Endometrial microvascular endothelial cells (primary cell): ENCODE results near the gene TOMM34. TPM values are rescaled to one million over a fixed set of nuclear protein-coding genes. Genes with fewer than 3 reads are reported as not detected.

Experiments used
- in situ Hi-C: cut with HindIII; loops from 2 replicates; pipeline ENCODE4 v1.10.0; 2017; ENCODE audit warnings: low sequenced_read_pairs, low pct_unique_long_range_greater_than_20kb; ENCODE audit errors: inconsistent ontology term
- total RNA-seq: library from RNA; depleted of rRNA; stranded (reverse); fragments of >200 nt; gene quantifications from one replicate; pipeline ENCODE4 v1.2.3, GENCODE V29; 2015; ENCODE audit errors: inconsistent ontology term

The TOMM34 gene
- total RNA-seq, 1 donor from 2014 or later: 64.1 TPM

DNA sequence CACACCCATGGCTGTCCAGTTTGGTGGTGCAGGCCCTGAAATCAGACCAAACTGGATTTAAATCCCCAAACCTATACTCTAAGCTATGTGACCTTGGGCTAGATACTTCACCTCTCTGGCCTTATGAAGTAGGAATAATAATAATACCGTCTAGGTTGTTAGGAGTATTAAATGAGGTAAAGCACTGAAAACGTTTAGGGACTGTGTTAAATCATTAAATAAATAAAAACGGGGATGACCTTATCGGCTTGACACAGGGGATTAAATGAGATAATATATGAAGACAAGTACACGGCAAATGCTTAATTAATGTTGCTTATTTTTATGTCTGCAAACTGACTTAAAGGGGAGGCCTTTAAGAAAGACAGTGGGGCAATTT, 5.4 kb upstream of the TOMM34 start:
- in situ Hi-C loops: no loop called here

DNA sequence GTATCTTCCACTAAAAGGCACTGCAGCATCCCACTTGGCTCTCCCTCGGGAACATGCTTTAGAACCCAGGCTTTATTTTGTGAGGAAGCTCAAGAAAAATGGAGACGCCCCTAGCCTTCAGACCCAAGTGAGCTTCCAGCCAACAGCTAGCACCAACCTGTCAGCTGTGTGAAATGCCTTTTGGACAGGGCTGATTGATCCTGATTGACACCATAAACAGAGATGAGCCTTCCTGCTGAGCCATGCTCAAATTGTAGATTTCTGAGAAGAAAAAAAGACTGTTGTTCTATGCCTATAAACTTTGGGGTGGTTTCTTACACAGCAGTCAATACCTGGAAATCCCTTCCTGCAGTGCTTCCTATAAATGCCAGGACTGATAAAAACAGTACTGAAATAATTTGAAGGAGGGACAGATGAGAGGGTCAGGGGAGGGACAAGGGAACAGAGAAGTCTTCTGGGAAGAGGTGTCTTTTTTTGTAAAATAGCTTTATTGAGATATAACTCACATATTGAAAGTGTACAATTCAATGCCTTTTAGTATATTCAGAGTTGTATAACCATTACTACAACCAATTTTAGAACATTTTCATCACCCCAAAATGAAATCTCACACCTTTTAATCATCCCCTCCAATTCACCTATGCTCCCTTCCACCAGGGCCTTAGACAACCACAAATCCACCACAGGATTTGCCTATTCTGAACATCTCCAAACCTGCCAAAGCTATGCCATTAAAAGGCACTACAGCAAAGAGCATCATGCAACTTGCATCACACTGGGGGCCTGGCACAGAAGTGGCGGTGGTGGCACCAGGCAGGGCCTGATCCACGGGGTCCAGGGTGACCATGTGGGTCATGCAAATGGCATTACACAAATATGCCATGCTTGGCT, 3.4 kb upstream of the TOMM34 start:
- in situ Hi-C loops: no loop called here

DNA sequence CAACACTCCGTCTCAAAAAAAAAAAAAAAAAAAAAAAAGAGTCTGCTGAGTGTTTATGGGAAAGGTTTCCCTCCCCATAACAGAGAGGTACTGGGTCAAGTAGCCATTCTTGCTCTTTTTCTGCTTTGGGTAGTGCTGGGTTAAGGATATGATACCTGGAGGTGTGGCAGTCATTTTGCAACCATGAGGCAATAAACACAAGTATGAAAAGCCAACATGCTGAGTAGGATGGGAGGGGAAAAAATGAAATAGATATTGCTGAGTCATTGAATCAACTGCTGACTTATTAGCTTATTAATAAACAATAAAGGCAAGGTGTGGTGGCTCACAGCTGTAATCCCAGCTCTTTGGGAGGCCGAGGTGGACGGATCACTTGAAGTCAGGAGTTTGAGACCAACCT, 2.3 kb upstream of the TOMM34 start:
- in situ Hi-C loops: no loop called here

DNA sequence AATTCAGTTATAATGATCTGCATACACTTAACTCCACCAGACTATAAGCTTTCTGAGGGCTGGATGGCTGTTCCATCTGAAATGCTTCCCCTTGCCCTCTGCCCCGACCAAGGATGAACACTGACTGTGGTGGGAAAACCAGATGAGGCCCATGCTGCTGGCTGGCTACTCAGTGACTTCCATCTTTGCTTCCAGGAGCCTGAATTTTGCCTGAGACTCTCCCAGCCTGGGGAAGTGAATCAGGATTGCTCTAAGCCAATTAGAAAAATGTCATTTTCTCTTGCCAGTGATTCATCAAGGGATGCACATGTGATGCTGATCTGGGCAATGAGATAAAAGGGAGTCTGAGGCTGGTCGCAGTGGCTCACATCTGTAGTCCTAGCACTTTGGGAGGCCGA, 1.7 kb upstream of the TOMM34 start:
- in situ Hi-C loops: no loop called here

DNA sequence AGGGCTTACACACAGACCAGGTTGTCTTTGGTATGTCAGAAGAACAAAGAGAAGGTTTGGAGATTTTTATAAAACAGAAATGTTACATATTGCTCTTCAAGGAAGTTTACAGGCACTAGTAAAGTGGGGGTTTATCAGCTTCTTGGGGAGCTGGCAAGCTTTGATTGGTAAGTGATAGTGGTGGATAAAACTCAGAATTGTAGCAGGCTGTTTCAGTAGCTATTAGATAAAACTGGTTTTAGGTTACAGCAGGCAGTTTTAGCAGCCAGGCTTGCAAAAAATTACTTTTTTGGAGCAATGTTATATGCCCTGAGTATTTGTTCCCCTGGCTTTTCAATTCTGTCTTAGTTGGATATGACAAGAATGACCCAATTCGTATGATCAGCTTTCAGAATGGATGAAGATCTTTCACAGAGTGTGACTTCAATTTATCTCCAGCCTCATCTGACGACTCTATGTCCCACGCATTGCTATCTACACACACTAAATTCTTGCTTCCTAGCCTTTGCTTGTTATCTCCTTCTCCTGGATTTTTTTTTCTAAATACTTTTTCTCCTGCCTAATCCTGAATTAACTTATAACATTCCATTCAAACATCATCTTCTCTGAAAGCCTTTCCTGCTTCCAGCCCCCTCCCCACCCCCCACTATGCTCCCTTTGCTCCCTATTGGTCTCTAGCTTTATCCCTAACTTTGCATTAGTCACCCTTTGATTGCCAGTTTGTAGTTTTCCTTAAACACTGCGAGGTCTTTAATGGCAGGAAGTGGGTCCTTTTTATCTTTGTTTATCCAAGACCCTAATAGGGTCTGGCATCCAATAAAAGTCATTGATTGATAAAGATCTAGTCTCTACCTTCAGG, 1.0 kb upstream of the TOMM34 start:
- in situ Hi-C loops: no loop called here

DNA sequence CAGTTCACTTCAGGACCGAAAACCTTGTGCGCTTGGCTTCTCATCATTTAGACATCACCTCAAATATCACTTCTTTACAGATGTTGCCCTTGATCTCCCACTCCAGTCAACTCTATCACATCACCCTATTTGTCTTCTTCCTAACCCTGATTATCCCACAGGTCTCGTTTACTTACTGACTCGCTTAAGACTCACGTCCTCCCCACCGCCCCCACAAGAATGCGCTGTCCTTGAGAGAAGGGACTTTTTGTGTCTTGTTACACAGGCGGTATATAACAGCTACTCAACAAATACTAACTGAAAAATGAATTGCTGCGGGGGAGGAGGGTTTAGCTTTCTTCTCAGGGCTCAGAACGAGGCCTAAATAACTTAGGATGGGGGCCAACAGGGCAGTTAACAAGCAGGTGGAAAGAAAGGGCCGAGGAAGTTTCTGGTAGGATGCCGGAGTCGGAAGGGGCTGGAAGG, 527 bp downstream of the TOMM34 start:
- in situ Hi-C loops: no loop called here

DNA sequence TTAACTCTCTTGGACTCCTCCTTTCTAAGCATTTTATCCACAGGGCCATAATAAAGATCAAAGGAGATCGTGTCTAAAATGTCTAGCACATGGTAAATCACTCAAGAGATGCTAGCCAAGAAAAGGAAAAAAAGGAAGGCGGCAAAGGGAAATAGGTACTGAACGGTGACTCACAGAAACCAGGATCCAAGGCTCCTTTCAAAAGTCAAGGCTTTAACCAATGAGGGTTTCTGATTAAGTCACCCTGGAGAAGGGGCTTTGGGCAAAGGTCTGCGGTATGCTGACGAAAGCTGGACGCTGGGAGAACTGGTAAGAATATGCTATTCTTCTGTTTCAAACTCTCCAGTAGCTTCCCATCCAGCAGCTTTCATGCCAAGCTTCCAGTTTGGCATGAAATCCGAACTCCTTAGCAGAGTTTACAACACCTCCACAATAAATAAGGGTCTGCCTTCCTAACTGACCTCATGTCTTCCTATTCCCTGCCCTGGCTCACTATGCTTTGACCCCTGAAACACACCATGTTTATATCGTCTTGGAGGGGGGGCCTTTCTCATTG, 1.0 kb downstream of the TOMM34 start:
- in situ Hi-C loops: no loop called here

DNA sequence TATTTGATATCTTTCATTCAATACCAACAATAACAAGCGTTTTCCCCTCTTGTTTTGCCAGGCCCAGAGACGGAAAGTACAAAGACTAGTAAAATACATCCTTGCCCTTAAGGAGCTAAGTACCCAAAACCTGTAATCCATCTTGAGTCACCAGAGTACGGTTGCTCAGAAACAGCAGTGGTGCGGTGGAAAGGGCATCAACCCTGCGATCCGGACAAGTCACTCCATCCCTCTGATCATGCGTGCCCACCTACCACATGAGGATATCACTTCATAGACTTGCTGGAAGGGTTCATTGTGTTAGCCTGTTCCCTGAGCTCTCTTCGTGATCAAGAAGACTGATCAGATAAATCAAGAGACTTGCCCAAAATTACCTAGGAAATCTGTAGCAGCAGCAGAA, 1.9 kb downstream of the TOMM34 start:
- in situ Hi-C loops: no loop called here

DNA sequence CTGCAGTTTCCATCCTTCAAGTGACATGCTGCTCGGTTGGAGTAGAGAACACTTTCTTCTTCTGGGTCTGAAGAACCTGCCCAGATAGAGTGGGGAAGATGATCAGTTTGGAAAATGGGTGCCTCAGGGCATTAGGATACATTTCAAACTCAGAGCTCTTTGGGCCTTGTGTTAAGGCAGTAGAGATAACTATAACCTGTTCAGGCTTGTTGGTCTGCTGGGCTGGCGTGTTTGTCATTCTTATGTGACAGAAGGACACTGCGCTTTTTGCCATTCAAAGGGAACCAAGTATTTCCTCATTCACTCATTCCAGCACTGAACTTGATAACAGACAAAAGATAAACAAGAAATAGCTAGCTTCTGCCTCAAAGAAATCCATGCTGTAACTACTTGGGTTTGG, 3.8 kb downstream of the TOMM34 start:
- in situ Hi-C loops: no loop called here

DNA sequence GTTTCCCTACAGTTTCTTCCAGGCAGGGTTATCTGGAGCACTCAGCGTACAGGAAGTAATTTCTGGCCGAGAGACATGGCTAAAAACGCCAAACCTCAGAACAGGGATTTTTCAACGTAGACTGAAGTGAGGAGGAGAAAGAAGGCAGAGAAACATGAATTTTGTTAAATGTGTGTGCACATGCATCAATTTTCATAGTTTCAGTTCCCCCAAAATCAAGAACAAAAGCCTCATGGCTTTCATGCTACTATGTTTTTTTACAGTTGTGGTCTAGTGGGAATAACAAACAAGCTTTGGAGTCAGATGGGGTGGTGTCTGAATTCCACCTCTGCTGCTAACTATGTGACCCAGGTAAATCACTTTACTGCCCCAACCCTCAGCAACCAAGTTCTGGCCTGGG, 4.9 kb downstream of the TOMM34 start:
- in situ Hi-C loops: no loop called here

DNA sequence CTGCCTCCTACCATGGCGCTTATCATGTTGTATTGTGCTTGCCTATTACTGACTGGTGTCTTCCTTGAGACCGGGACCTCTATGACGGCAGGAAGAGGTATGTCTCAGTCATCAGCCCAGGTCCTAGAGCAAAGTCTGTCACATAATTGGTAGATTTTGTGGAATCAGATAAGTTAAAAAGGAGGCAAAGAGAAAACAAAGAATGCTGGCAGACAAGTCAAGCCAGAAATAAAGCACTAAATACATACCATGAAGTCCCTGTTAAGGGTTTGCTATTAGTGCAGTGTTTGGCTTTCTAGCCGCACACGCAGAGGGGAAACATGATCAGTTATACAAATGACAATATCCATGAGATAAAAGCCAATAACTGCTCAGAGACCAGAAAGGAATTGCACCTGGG, 6.0 kb downstream of the TOMM34 start:
- in situ Hi-C loops: no loop called here

DNA sequence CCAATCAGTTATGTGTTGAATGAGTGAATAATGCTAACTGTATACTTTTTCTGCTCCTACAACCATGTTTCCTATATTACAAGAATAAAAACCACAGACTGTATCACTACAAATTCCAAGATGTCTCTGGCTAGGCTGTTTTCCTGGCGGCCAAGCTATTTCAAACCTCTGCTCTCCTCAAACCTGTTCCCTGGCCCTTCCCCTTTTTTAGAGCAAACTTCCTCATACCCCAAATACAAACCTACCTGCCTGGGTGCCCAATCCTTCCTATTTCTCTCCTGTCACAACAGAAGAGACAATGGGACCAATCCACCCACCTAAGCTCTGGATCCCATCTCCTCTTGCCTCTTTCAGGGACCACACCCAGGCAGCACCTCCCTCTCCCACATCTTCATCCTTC, 7.5 kb downstream of the TOMM34 start:
- in situ Hi-C loops: no loop called here

DNA sequence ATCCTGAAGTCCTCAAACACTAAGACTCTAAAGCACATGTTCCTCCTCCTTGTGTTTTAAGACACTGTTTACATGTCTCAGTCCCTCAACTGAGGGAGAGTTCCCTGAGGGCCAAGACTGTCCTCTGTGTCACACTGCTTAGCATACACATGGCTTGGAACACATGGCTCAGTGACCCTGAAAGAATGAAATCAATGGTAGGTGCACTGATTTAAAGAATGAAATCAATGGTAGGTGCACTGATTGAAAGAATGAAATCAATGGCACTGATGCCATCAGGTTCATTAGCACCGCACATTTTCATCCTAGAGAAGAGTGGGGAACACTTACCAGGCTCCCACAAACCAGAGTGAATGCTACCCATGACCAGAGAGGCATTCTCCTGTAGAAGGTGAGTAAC, 9.8 kb downstream of the TOMM34 start:
- in situ Hi-C loops: no loop called here

DNA sequence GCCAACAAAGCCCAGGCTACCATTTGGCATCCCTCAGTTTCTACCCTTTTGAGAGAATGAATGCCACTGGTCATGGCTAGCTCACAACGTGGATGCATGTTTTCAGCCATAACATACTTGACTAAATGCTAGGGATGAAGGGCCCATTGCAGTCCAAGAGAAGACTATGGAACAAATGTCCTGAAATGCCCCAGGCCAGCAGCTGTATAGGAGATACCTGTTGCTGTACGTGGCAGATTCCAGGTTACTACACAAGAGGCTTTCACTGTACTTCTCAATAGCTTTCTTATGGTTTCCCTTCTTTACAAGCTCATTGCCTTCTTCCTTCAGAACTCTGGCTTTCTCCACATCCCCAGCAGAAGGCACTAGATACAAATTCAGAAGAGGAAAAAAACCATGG, 11.7 kb downstream of the TOMM34 start:
- in situ Hi-C loops: no loop called here

DNA sequence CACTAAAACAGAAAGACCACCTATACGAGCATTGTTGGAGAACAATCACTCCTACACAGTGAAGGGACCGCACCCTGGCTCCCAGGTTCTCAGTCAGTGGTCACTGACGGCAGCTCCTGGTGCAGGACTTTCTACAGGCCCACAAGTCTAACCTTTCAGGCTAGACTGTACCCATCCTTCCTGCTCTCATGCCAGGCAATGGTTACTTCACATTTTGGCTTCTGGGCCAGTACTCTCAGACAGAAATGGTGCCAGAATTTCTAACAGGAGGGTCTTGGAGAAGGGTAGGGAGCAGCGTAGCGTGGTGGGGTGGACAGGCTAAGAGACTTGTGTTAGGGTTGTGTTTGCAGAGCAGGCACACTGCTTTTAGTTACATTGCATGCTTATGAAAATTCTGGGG, 12.1 kb downstream of the TOMM34 start:
- in situ Hi-C loops: no loop called here

DNA sequence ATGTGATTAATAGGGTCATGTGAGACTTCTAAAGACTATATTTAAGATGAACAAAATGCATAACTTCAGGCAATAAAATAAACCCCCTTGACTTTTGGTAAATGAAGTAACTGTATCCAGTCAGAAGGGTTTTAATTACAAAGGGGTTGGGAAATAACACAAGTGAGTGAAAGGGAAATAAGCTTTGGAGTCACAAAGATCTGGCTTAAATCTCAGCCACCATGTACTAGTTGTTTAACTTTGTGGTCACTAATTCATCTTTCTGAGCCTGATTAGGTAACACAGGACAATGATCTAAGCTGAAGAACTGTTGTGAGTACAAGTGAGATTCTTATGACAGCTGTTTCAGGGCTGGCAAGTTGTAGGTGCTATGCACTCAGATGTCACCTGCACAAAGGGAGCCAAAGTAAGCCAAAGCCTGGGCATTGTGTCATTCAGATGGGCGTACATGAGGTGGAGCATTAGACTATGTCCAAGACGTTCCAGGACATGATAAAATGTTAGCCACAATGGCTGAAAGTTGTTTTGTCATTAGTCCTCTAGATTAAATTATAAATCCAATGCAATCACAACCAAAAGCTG, 13.8 kb downstream of the TOMM34 start:
- in situ Hi-C loops: no loop called here

DNA sequence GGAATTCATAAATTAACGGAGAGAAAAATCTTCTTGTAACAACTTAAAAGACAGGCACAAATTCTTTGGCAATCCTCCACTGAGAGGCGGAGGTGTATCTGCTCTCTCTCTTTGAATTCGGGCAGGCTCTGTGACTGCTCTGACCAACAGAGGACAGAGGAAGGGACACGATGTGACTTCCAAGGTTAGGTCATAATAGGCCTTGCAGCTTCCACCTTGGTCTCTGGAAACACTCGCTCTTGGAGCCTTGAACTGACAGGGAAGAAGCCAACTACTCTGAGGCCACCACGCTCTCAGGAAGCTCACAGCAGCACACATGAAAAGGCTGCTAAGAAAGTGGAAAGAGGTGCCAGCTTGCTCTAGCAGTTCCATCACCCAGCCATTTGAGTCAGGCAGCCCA, 14.9 kb downstream of the TOMM34 start:
- in situ Hi-C loops: no loop called here

DNA sequence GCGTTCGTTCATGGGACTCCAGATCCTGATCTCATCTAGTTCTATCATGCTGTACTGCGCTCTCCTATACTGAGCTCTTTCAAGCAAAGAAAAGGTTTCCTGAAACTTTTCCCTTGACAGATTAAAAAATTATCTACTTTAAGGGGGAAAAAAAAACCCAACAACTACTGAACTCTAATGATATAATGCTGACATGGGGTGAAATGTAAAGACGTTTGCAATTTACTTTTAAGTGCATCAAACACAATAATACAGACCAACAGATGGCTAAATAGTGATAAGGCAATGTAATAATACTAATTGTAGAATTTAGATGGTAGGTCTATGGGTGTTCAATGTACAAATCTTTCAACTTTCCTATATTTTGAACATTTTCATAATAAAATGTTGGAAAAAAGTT, 16.4 kb downstream of the TOMM34 start:
- in situ Hi-C loops: no loop called here

DNA sequence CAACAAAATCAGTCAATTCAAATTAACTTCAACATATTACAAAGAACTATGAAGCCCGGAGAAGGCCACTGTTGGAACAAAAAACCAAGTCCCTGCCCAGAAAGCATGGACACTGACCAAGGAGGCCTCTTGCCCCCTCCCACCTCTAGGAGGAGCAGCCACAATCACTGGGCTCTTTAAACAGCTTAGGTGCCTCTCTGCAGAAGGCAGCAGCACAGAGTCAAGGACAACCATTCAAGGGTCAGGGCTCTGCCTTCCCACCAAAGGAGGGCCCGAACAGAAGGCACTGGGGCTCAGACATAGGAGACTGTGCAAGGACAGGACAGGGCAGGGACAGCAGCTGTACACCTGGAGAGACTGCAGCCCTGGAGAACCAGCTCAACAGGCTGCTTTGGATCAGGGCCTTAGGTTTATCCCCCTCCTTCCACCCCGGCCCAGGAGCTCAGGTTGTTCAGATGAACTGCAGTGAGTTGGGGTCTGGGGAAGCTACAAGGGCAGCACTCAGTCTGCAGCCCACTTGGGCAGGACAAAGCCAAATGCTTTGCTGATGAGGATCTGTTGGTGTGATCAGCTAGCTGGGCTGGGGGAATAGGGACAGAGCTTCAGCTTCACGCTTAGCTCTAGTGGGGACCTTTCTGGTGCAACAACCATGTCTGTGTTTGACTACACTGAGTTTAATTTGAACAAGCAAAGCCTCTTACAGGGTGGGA, 17.8 kb downstream of the TOMM34 start:
- in situ Hi-C loops: no loop called here
